ENCODE measurements around the gene TBL1X. TPM values are rescaled to one million over a fixed set of nuclear protein-coding genes. Genes with fewer than 3 reads are reported as not detected.

TBL1X gene
- total and polyA plus RNA-seq, 2 of the 8 experiments (the other 6 are each of a cell fraction or from before 2014, with no cell fraction given) = 13.3 to 25.6 TPM

- no peak for TF ChIP-seq RAD21 (IDR thresholded peaks at IDR 0.05 in 1 of 2, conservative IDR thresholded peaks at IDR 0.05 in 1 of 2; ENCODE audit: low read depth in 2 of 2, low read length in 2 of 2)
- no peak for TF ChIP-seq SP4 (IDR thresholded peaks at IDR 0.05; ENCODE audit: low read length)
- no peak for TF ChIP-seq EGR1 (IDR thresholded peaks at IDR 0.05; ENCODE audit: borderline replicate concordance, low read depth, low read length)
- no peak for TF ChIP-seq SIRT6 (IDR thresholded peaks at IDR 0.05; ENCODE audit: low read length)
- no peak for TF ChIP-seq BACH1 (IDR thresholded peaks at IDR 0.05; ENCODE audit: low read length)
- no peak for TF ChIP-seq MAFK (IDR thresholded peaks at IDR 0.05; ENCODE audit: low read depth, low read length)
These were observed 274.3 kb downstream of the TBL1X start (continued) for GRCh38 chrX:9739130-9739529.

All from H1 (cell line).